Measurements from ENCODE around the gene COL4A3.

DNA sequence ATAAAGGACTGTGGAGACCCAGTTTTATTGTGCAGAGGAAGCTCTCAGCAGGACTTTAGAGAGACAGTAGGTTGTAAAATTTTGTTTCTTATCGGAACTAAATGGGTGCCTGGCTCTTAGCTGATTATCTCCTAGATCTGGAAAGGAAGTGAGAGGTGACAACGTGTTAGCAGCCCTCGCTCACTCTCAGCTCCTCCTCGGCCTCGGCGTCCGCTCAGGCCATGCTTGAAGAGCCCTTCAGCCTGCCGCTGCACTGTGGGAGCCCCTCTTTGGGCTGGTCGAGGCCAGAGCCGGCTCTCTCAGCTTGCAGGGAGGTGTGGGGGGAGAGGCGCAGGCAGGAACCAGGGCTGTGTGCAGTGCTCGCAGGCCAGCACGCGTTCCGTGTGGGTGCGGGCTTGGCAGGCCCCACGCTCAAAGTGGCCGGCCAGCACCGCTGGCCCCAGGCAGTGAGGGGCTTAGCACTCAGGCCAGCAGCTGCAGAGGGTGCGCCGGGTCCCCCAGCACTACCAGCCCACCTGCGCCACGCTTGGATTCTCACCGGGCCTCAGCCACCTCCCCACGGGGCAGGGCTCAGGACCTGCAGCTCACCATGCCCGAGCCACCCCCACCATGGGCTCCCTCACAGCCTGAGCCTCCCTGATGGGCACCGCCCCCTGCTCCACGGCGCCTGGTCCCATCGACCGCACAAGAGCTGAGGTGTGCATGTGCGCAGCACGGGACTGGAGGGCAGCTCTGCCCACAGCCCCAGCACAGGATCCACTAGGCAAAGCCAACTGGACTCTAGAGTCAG lies 156.1 kb downstream of the COL4A3 start:
- TF ChIP-seq, protein P1, sequence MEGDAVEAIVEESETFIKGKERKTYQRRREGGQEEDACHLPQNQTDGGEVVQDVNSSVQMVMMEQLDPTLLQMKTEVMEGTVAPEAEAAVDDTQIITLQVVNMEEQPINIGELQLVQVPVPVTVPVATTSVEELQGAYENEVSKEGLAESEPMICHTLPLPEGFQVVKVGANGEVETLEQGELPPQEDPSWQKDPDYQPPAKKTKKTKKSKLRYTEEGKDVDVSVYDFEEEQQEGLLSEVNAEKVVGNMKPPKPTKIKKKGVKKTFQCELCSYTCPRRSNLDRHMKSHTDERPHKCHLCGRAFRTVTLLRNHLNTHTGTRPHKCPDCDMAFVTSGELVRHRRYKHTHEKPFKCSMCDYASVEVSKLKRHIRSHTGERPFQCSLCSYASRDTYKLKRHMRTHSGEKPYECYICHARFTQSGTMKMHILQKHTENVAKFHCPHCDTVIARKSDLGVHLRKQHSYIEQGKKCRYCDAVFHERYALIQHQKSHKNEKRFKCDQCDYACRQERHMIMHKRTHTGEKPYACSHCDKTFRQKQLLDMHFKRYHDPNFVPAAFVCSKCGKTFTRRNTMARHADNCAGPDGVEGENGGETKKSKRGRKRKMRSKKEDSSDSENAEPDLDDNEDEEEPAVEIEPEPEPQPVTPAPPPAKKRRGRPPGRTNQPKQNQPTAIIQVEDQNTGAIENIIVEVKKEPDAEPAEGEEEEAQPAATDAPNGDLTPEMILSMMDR (IDR thresholded peaks at IDR 0.05) = no peak
- no peak for TF ChIP-seq POLR2A (IDR thresholded peaks at IDR 0.05)
